ENCODE results near the gene ANKRD34A. TPM values are rescaled to one million over a fixed set of nuclear protein-coding genes. Genes with fewer than 3 reads are reported as not detected.

Gene ANKRD34A
- total and polyA plus RNA-seq, 4 experiments from 2014 or later: 0.60 to 2.1 (median 1.8) TPM; not detected in 1

- Histone ChIP-seq H3K27ac (ENCODE audit: low read depth, low read length) (peak overlapping the region; percentile 71), H3K27me3 (ENCODE audit: insufficient read depth, low read length) (no peaks in the 10 kb centered on the region), H3K9me3 (ENCODE audit: control insufficient read depth in 1 of 2, low read length in 2 of 2) (no peaks in the 10 kb centered on the region), H3K4me3 (ENCODE audit: low read length in 2 of 2) (peak overlapping the region; percentile 65 to 94), H3K4me1 (ENCODE audit: insufficient read depth, low read length) (peaks cover 70% of the 10 kb centered on the region), H3K36me3 (ENCODE audit: insufficient read depth, low read length) (no peaks in the 10 kb centered on the region)
- Mint-ChIP-seq H3K4me1 (peaks cover 40 to 80% (median 53%) of the 10 kb centered on the region in 4 donors), H3K36me3 (peaks cover 10 to 25% of the 10 kb centered on the region in 2 donors), H3K4me3 (peak overlapping the region; percentile 89 to 95 (median 93)), H3K27ac (peak overlapping the region; percentile 89 to 99 (median 98)), H3K27me3 (no peaks in the 10 kb centered on the region), H3K9me3 (peaks cover 0 to 5% (median 0%) of the 10 kb centered on the region in 8 donors)
- ChIA-PET POLR2A (ENCODE audit: partially characterized antibody) (interaction anchor here (0.9 to 17.4 kb wide), 22 partner anchors 9 to 139 kb away, joined by 3 to 444 read pairs (median 10); partner anchors contain the start of genes NUDT17, PEX11B, PIAS3 and POLR3C), CTCF (ENCODE audit: partially characterized antibody) (interaction anchor here (0.6 to 9.4 kb wide), 19 partner anchors 8 to 117 kb away, joined by 3 to 98 read pairs (median 5); partner anchors contain the start of genes NUDT17, PIAS3 and RBM8A)
- DNase-seq: no peak
- intact Hi-C loops (cut with micrococcal nuclease): loop anchor here (1.0 to 5.0 kb wide), 5 partner anchors 14 to 104 kb away; partner anchors contain the start of genes PIAS3, RBM8A and TXNIP
These were observed 933 bp downstream of the ANKRD34A start for GRCh38 chr1:145963265-145964019.

GRCh38 chr1:145962157-145963102 is 1.9 kb downstream of the ANKRD34A start:
- no peaks in the 10 kb centered on the region for H3K27me3 Mint-ChIP-seq
- intact Hi-C loops (cut with micrococcal nuclease): loop anchor here (5.0 kb wide), 1 partner anchor 35 kb away; the partner anchor contains the start of gene TXNIP
- CTCF ChIA-PET (ENCODE audit: partially characterized antibody): interaction anchor here (1.4 to 9.4 kb wide), 7 partner anchors 16 to 116 kb away, joined by 4 to 98 read pairs (median 26); partner anchors contain the start of genes NUDT17, PIAS3 and RBM8A
- peak overlapping the region; percentile 93 to 97 (median 95) for H3K4me3 Mint-ChIP-seq
- Histone ChIP-seq H3K4me3 (ENCODE audit: low read length in 2 of 2) (peak overlapping the region; percentile 65 to 85), H3K27ac (ENCODE audit: low read depth, low read length) (peak overlapping the region; percentile 71), H3K9me3 (ENCODE audit: control insufficient read depth in 1 of 2, low read length in 2 of 2) (no peaks in the 10 kb centered on the region), H3K4me1 (ENCODE audit: insufficient read depth, low read length) (peaks cover 65% of the 10 kb centered on the region), H3K36me3 (ENCODE audit: insufficient read depth, low read length) (no peaks in the 10 kb centered on the region), H3K27me3 (ENCODE audit: insufficient read depth, low read length) (no peaks in the 10 kb centered on the region)
- peak in 2 of 5 donors; percentile 27 to 55 for DNase-seq
- POLR2A ChIA-PET (ENCODE audit: partially characterized antibody): interaction anchor here (1.1 to 17.4 kb wide), 11 partner anchors 8 to 104 kb away, joined by 3 to 444 read pairs (median 19); partner anchors contain the start of genes PEX11B, PIAS3, RBM8A and TXNIP
- peaks cover 0 to 3% (median 0%) of the 10 kb centered on the region in 8 donors for H3K9me3 Mint-ChIP-seq
- peaks cover 44 to 80% (median 53%) of the 10 kb centered on the region in 4 donors for H3K4me1 Mint-ChIP-seq
- H3K27ac Mint-ChIP-seq: peak overlapping the region; percentile 89 to 99 (median 98)
- peaks cover 3 to 20% of the 10 kb centered on the region in 2 donors for H3K36me3 Mint-ChIP-seq

- peak in 4 of 5 donors; percentile 35 to 63 (median 41) for DNase-seq
- Mint-ChIP-seq H3K27ac (peak overlapping the region; percentile 86 to 94 (median 91)), H3K4me3 (peak overlapping the region; percentile 88 to 97 (median 94)), H3K9me3 (no peaks in the 10 kb centered on the region), H3K4me1 (peaks cover 47 to 83% (median 54%) of the 10 kb centered on the region in 4 donors), H3K27me3 (no peaks in the 10 kb centered on the region), H3K36me3 (peaks cover 0 to 24% of the 10 kb centered on the region in 2 donors)
- H3K27ac ChIP-seq (ENCODE audit: low read depth, low read length): peak overlapping the region; percentile 71
- peaks cover 64% of the 10 kb centered on the region for H3K4me1 ChIP-seq (ENCODE audit: insufficient read depth, low read length)
- CTCF ChIA-PET (ENCODE audit: partially characterized antibody): interaction anchor here (3.5 to 9.4 kb wide), 4 partner anchors 17 to 115 kb away, joined by 26 to 98 read pairs (median 36); partner anchors contain the start of genes NUDT17 and RBM8A
- H3K27me3 ChIP-seq (ENCODE audit: insufficient read depth, low read length): no peaks in the 10 kb centered on the region
- no peaks in the 10 kb centered on the region for H3K36me3 ChIP-seq (ENCODE audit: insufficient read depth, low read length)
- no peaks in the 10 kb centered on the region for H3K9me3 ChIP-seq (ENCODE audit: control insufficient read depth in 1 of 2, low read length in 2 of 2)
- intact Hi-C loops (cut with micrococcal nuclease): loop anchor here (5.0 kb wide), 1 partner anchor 36 kb away; the partner anchor contains the start of gene TXNIP
- H3K4me3 ChIP-seq (ENCODE audit: low read length in 2 of 2): peak overlapping the region; percentile 44 to 85
- POLR2A ChIA-PET (ENCODE audit: partially characterized antibody): interaction anchor here (1.1 to 17.4 kb wide), 9 partner anchors 9 to 103 kb away, joined by 3 to 444 read pairs (median 54); partner anchors contain the start of genes PEX11B, PIAS3, RBM8A and TXNIP
These were observed 2.8 kb downstream of the ANKRD34A start for GRCh38 chr1:145961425-145962156.

GRCh38 chr1:145961109-145961424 is 3.3 kb downstream of the ANKRD34A start:
- Histone ChIP-seq H3K27me3 (ENCODE audit: insufficient read depth, low read length) (no peaks in the 10 kb centered on the region), H3K9me3 (ENCODE audit: control insufficient read depth in 1 of 2, low read length in 2 of 2) (no peaks in the 10 kb centered on the region), H3K4me1 (ENCODE audit: insufficient read depth, low read length) (peaks cover 66% of the 10 kb centered on the region), H3K4me3 (ENCODE audit: low read length in 2 of 2) (peak overlapping the region; percentile 44 to 85), H3K36me3 (ENCODE audit: insufficient read depth, low read length) (no peaks in the 10 kb centered on the region), H3K27ac (ENCODE audit: low read depth, low read length) (peak overlapping the region; percentile 71)
- Mint-ChIP-seq H3K36me3 (peaks cover 0 to 24% of the 10 kb centered on the region in 2 donors), H3K9me3 (no peaks in the 10 kb centered on the region), H3K27ac (peak overlapping the region; percentile 86 to 95 (median 89)), H3K27me3 (no peaks in the 10 kb centered on the region), H3K4me1 (peaks cover 48 to 88% (median 56%) of the 10 kb centered on the region in 4 donors), H3K4me3 (peak overlapping the region; percentile 88 to 97 (median 94))
- DNase-seq: no peak
- POLR2A ChIA-PET (ENCODE audit: partially characterized antibody): interaction anchor here (0.7 to 17.4 kb wide), 7 partner anchors 11 to 103 kb away, joined by 3 to 444 read pairs (median 9); partner anchors contain the start of genes PIAS3, RBM8A and TXNIP
- CTCF ChIA-PET (ENCODE audit: partially characterized antibody): interaction anchor here (9.4 kb wide), 1 partner anchor 18 kb away, joined by 98 read pairs; no protein-coding TSS in a partner anchor
- intact Hi-C loops (cut with micrococcal nuclease): loop anchor here (5.0 kb wide), 1 partner anchor 36 kb away; the partner anchor contains the start of gene TXNIP

- Mint-ChIP-seq H3K4me3 (peak overlapping the region; percentile 88 to 97 (median 94)), H3K4me1 (peaks cover 52 to 91% (median 61%) of the 10 kb centered on the region in 4 donors), H3K9me3 (no peaks in the 10 kb centered on the region), H3K27me3 (no peaks in the 10 kb centered on the region), H3K27ac (peak overlapping the region; percentile 82 to 95 (median 89)), H3K36me3 (peaks cover 0 to 24% of the 10 kb centered on the region in 2 donors)
- peak overlapping the region; percentile 44 to 85 for H3K4me3 ChIP-seq (ENCODE audit: low read length in 2 of 2)
- POLR2A ChIA-PET (ENCODE audit: partially characterized antibody): interaction anchor here (0.7 to 17.4 kb wide), 5 partner anchors 11 to 76 kb away, joined by 3 to 444 read pairs (median 203); partner anchors contain the start of genes RBM8A and TXNIP
- peaks cover 67% of the 10 kb centered on the region for H3K4me1 ChIP-seq (ENCODE audit: insufficient read depth, low read length)
- peak overlapping the region; percentile 71 for H3K27ac ChIP-seq (ENCODE audit: low read depth, low read length)
- H3K27me3 ChIP-seq (ENCODE audit: insufficient read depth, low read length): no peaks in the 10 kb centered on the region
- no peaks in the 10 kb centered on the region for H3K9me3 ChIP-seq (ENCODE audit: control insufficient read depth in 1 of 2, low read length in 2 of 2)
- H3K36me3 ChIP-seq (ENCODE audit: insufficient read depth, low read length): no peaks in the 10 kb centered on the region
- DNase-seq: peak in 3 of 5 donors; percentile 37 to 67 (median 44)
- CTCF ChIA-PET (ENCODE audit: partially characterized antibody): no interaction called here
- intact Hi-C loops (cut with micrococcal nuclease): loop anchor here (5.0 kb wide), 1 partner anchor 37 kb away; the partner anchor contains the start of gene TXNIP
These were observed 3.8 kb downstream of the ANKRD34A start for GRCh38 chr1:145960468-145961108.
